Glutamatergic neuron (in vitro differentiated cells): ENCODE results near the gene FAM221B. TPM values are rescaled to one million over a fixed set of nuclear protein-coding genes. Genes with fewer than 3 reads are reported as not detected.

Experiments used
- DNase-seq: peaks from one replicate; pipeline ENCODE4 v3.0.0; 2022
- H3K27ac Mint-ChIP-seq: one replicate; pipeline ENCODE4 v1.8.0; 2020; ENCODE audit warnings: mild to moderate bottlenecking, mixed read lengths, inconsistent platforms; ENCODE audit not compliant: unreplicated experiment
- H3K27me3 Mint-ChIP-seq: one replicate; pipeline ENCODE4 v1.8.0; 2020; ENCODE audit warnings: mild to moderate bottlenecking, moderate library complexity, mixed read lengths, inconsistent platforms; ENCODE audit not compliant: unreplicated experiment
- H3K36me3 Mint-ChIP-seq: one replicate; pipeline ENCODE4 v1.8.0; 2020; ENCODE audit warnings: mild to moderate bottlenecking, mixed read lengths, inconsistent platforms; ENCODE audit not compliant: unreplicated experiment
- H3K4me1 Mint-ChIP-seq: one replicate; pipeline ENCODE4 v1.8.0; 2020; ENCODE audit warnings: mild to moderate bottlenecking, low read depth, mixed read lengths, inconsistent platforms; ENCODE audit not compliant: unreplicated experiment
- H3K4me3 Mint-ChIP-seq: one replicate; pipeline ENCODE4 v1.8.0; 2020; ENCODE audit warnings: mild to moderate bottlenecking, mixed read lengths, inconsistent platforms; ENCODE audit not compliant: unreplicated experiment
- H3K9me3 Mint-ChIP-seq: one replicate; pipeline ENCODE4 v1.8.0; 2020; ENCODE audit warnings: mild to moderate bottlenecking, moderate library complexity, mixed read lengths, inconsistent platforms; ENCODE audit not compliant: unreplicated experiment
- CTCF ChIP-seq: fragments of 200-600 bp; sonication (generic); IDR thresholded peaks from one replicate; pipeline ENCODE4 v1.5.0; 2021; ENCODE audit not compliant: partially characterized antibody, unreplicated experiment
- total RNA-seq: library from RNA; stranded (reverse); fragmentation: NEBNext Ultra II Directional; extraction: Animal tissue kit (Norgen Biotek cat#: 25700); gene quantifications from one replicate; pipeline ENCODE4 v1.2.1, GENCODE V29; 2021; ENCODE audit not compliant: unreplicated experiment

The FAM221B gene
- total RNA-seq, 1 donor from 2014 or later: not detected

- H3K27me3 Mint-ChIP-seq: peaks cover 12% of the 10 kb centered on the region
- no peak for DNase-seq
- H3K4me1 Mint-ChIP-seq: peaks cover 42% of the 10 kb centered on the region
- peaks cover 11% of the 10 kb centered on the region for H3K36me3 Mint-ChIP-seq
- TF ChIP-seq CTCF: no peak
- peak overlapping the region; percentile 21 for H3K4me3 Mint-ChIP-seq
- H3K27ac Mint-ChIP-seq: no peak overlapping the region
- H3K9me3 Mint-ChIP-seq: peaks cover 15% of the 10 kb centered on the region
Observed at GRCh38 chr9:35831040-35831439, 2.5 kb upstream of the FAM221B start.

- TF ChIP-seq CTCF: no peak
- DNase-seq: no peak
- Mint-ChIP-seq H3K4me1 (peaks cover 43% of the 10 kb centered on the region), H3K27me3 (peaks cover 10% of the 10 kb centered on the region), H3K4me3 (peak overlapping the region; percentile 93), H3K27ac (peak overlapping the region; percentile 89), H3K36me3 (peaks cover 5% of the 10 kb centered on the region), H3K9me3 (peaks cover 14% of the 10 kb centered on the region)
Observed at GRCh38 chr9:35829764-35830096, 1.2 kb upstream of the FAM221B start.

- no peak for TF ChIP-seq CTCF
- peaks cover 7% of the 10 kb centered on the region for H3K27me3 Mint-ChIP-seq
- H3K9me3 Mint-ChIP-seq: peaks cover 11% of the 10 kb centered on the region
- no peaks in the 10 kb centered on the region for H3K36me3 Mint-ChIP-seq
- peak within 1 kb of the TSS; percentile 91 for H3K27ac Mint-ChIP-seq
- peak; percentile 98 for DNase-seq
- H3K4me1 Mint-ChIP-seq: peaks cover 38% of the 10 kb centered on the region
- H3K4me3 Mint-ChIP-seq: peak within 1 kb of the TSS; percentile 97
Observed at GRCh38 chr9:35829084-35829763, 692 bp upstream of the FAM221B start, which contains the start of gene TMEM8B. TSS of gene TMEM8B (plus strand) at chr9:35829228. CDS start at chr9:35829448, 220 bp downstream.

- Mint-ChIP-seq H3K36me3 (peaks cover 4% of the 10 kb centered on the region), H3K4me3 (no peak overlapping the region), H3K27me3 (peaks cover 9% of the 10 kb centered on the region), H3K4me1 (peaks cover 32% of the 10 kb centered on the region), H3K9me3 (peaks cover 11% of the 10 kb centered on the region), H3K27ac (peak overlapping the region; percentile 21)
- DNase-seq: no peak
- TF ChIP-seq CTCF: no peak
Observed at GRCh38 chr9:35827486-35827885, 1.0 kb downstream of the FAM221B start.

- Mint-ChIP-seq H3K27ac (no peak overlapping the region), H3K4me1 (peaks cover 32% of the 10 kb centered on the region), H3K36me3 (peaks cover 5% of the 10 kb centered on the region), H3K4me3 (no peak overlapping the region), H3K27me3 (peaks cover 6% of the 10 kb centered on the region), H3K9me3 (peaks cover 10% of the 10 kb centered on the region)
- TF ChIP-seq CTCF: peak; percentile 66
- no peak for DNase-seq
Observed at GRCh38 chr9:35826071-35826701, 2.3 kb downstream of the FAM221B start.
